Measurements from ENCODE around the gene ATP5IF1.

ATP5IF1 gene

DNA sequence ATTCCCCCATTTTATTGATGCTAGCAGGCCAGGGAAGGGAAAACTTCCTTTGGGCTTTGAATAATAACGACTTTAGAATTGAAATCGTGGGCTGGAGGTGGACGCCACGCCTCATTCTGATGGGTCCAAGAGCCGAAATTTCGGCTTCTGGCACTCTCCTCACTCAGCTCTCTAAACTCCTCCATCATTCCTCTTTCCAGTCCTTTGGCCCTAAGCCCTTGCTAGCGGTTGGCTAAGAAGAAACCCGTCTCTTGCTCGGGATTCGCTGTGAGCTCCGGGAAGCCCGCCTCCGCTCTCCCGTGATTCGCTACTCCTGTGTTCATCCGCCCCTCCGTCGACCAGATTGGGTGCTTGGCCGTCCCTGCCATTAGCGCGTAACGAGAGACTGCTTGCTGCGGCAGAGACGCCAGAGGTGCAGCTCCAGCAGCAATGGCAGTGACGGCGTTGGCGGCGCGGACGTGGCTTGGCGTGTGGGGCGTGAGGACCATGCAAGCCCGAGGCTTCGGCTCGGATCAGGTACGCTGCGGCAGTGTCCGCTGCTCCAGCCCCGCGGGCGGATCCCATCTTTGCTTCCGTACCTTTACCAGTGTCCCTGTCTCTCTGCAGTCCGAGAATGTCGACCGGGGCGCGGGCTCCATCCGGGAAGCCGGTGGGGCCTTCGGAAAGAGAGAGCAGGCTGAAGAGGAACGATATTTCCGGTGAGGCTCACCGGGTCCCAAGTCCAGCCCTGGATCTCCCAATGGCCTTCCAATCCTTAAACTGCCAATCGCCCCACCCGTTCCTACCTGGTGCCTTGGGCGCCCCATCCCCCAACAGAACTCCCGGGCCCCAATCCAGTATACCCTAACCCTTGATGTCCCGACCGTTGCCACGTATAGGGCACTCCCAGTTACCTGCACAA is at the start of gene ATP5IF1:
TSS of gene ATP5IF1 (plus strand) at position 370 of the 901 bp plus-strand sequence. CDS start at position 430, 60 bp downstream.
- peak; percentile 87 for DNase-seq (ENCODE audit: low read depth)

DNA sequence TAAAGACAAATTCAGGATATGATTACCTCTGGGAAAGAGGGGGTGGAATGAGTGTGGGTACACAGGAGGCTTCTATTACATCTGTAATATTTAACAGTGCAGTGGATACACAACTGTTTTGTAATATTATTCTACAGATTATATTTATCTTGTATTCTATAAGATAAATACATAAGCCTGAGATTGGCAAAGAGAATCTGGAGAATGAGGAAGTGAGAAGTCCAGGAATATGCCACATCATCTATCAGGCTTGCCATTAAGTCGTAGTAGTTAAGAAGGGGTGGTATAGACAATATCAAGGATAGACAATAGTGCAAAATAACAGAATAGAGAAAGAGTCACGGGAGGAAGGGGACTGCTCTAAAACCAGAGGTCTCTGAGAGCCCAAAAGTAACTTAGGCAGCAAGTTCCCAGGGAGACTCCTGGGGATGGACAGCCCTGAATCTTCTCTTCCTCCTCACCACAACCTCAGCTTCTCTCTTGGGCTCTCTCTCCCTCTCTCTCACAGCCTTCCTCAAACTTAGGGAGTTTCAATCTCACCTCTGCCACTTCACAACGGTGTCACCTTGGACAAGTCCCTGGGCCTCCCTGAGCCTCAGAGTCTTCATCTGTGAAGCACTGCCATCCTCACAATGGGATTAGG is 45.5 kb upstream of the ATP5IF1 start:
- no peak for DNase-seq (ENCODE audit: low read depth)

- no peak for DNase-seq (ENCODE audit: low read depth)
These were observed 44.8 kb upstream of the ATP5IF1 start for GRCh38 chr1:28190996-28191645.

DNA sequence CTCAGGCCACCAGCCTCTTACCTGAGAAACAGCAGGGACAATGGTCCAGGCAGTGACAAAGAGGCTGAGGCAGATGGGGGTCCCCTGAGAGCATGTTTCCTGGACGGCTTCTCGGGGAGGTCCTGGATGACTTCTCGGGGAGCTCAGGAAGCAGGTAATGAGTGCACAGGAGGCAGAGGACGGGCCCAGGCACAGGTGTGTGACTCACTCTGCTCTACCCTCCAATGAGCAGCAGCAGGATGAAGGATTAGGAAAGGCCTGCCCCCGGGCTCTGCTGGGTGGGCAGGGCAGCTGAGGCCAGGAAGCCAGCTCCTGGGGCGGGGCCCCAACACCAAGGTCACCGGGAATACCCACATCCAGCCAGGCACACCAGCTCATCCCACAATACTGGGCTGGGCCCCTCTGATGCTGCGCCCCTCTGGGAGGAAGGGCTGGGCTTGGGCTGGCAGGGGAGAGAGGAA is 42.2 kb upstream of the ATP5IF1 start:
- no peak for DNase-seq (ENCODE audit: low read depth)

DNA sequence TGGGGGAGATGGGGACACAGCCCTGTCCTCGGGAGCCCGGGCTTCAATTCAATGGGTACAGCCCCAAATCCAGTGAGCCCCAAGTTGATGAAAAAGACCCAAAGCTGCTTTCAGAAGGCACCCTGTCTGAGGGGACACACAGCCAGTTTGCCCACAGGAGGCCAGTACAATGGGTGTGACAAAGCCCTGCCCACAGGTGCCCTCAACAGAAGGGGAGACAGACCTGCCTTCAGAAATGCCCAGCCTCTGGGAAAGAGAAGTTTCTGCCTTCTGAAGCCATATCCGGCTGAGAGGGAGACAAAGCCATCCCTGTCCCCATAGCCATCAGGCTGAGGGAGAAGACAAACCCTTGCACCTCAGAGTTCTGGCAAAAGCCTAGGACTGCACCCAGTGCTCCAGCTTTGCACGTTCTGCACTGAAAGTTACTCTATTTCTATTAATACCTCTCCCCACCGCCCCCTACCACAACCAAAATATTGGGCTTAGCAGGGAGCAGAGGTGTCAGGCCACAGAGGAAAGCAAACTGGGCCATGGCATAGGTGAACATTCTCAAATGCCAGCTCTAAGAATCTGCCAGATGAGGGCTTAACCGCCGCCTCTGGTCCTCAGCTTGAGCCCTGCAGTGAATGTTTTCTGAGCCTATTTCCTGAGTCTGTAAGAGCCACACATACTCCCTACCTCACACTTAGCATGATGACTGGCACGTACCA is 41.4 kb upstream of the ATP5IF1 start:
- no peak for DNase-seq (ENCODE audit: low read depth)

DNA sequence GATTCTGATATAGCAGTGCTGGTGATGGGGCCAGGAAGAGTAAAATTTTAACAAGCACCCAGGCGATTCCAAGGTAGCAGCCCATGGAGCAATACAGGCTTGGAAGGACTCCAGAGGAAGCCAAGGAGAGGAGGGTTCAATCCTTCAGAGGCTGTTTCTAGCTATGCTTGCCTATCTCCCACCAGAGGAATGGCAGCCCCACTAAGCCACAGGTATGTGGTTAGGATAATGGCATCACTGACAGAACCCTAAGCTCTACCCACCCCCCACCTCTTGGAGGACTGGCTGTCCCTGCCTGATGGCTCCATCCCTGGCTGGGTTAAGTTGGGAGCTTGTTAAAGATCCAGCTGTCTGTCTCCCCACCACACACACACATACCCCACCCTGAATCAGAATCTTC is 40.1 kb upstream of the ATP5IF1 start:
- no peak for DNase-seq (ENCODE audit: low read depth)

DNA sequence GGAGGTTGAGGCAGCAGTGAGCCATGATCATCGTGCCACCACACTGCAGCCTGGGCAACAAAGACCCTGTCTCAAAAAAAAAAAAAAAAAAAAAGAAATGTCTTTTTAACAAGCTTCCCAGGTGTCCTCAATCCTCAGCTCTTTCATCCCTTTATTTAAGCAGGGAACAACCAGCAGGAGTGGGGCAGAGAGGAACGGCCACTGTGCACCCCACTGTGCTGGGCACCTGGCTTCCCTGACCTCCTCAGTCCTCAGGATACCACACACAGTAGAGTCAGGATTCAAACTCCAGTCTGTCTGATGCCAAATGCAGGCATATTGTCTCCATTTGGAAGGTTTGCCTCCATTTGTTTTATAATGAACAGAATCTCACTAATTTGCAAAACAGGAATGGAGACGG is 39.6 kb upstream of the ATP5IF1 start:
- no peak for DNase-seq (ENCODE audit: low read depth)

GRCh38 chr1:28197682-28198415 is 38.1 kb upstream of the ATP5IF1 start:
- DNase-seq (ENCODE audit: low read depth) = no peak

DNA sequence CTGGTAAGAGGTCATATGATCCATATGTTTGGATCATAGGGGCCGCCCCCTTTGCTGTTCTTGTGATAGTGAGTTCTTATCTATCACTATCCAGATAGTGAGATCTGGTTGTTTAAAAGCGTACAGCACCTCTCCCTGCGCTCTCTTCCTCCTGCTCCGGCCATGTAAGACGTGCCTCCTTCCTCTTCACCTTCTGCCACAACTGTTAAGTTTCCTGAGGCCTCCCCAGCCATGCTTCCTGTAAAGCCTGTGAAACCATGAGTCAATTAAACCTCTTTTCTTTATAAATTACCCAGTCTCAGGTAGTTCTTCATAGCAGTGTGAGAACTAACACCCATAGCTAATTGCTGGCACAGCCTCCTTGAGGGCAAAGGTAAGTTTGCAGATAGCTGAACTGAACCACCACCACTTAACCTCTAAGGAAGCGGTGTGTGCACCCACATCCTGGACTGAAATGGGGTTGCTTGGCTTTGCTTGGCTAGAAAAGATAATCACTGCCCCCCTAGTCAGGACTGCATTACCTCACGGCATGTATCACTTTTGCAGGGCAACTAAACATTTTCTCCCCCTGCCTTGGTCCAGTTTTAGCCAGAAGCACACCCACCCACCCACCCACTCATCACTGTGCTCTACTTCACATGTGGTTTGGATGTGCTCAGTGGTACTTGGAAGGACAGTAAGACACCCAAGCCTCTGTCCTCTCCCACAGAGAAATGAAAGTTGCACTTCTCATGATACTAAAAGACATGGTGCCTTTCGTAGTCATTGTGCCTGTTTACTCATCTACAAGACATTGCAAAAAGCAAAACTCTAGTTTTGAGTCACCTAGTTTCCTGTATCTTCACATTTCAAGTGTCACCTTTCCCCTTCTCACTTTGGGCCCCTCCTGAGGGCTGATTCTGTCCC is 36.3 kb upstream of the ATP5IF1 start:
- peak; percentile 17 for DNase-seq (ENCODE audit: low read depth)

- DNase-seq (ENCODE audit: low read depth) = no peak
These were observed 35.6 kb upstream of the ATP5IF1 start for GRCh38 chr1:28200234-28200873.

GRCh38 chr1:28205243-28205642 is 30.7 kb upstream of the ATP5IF1 start:
- DNase-seq (ENCODE audit: low read depth) = no peak

DNA sequence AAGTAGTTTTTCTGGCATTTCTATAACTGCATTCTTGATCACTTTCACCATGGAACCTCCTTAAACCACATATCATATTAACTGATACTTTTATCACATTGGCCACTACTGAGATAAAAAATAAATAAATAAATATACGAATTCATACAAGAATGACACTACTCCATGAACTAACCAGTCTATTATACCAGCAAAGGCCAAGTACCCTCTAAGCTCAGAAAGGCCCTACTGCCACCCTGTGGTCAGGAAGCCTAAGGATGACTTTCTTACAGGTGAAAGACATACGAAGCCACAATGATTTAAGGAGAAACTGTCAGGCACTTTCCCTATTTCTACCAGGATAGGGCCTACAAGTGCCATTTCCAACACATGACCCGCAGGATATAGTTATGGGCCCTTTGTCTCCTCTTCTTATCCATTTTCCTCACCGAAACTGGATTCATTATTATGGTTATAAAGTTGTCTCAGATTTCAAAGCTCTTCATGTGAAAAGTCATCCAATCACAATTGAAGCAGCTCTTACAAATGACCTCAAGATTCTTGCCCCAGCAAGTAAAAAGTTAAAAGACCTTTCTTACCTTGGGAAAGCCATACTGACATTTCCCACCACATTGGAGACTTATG is 27.0 kb upstream of the ATP5IF1 start:
- DNase-seq (ENCODE audit: low read depth) = no peak

GRCh38 chr1:28209700-28210099 is 26.2 kb upstream of the ATP5IF1 start:
- no peak for DNase-seq (ENCODE audit: low read depth)

GRCh38 chr1:28213315-28213714 is 22.6 kb upstream of the ATP5IF1 start:
- no peak for DNase-seq (ENCODE audit: low read depth)

GRCh38 chr1:28229089-28229488 is 6.8 kb upstream of the ATP5IF1 start:
- DNase-seq (ENCODE audit: low read depth) = no peak

DNA sequence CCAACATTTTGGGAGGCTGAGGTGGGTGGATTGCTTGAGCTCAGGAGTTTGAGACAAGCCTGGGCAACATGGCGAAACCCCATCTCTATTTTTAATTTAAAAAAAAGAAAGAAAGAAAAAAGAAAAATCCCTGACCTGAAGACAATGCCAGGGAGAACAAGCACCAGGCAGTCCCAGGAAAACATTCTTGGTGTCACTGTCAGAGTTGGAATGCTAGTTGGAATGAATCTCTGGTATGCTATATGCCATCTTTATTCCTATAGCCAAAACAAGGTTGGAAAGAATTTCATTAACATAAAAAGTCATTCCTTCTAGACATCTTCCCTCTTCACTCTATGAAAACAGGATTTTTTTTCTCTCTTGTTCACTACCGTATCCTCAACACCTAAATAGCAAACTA is 5.9 kb upstream of the ATP5IF1 start:
- DNase-seq (ENCODE audit: low read depth) = no peak

DNA sequence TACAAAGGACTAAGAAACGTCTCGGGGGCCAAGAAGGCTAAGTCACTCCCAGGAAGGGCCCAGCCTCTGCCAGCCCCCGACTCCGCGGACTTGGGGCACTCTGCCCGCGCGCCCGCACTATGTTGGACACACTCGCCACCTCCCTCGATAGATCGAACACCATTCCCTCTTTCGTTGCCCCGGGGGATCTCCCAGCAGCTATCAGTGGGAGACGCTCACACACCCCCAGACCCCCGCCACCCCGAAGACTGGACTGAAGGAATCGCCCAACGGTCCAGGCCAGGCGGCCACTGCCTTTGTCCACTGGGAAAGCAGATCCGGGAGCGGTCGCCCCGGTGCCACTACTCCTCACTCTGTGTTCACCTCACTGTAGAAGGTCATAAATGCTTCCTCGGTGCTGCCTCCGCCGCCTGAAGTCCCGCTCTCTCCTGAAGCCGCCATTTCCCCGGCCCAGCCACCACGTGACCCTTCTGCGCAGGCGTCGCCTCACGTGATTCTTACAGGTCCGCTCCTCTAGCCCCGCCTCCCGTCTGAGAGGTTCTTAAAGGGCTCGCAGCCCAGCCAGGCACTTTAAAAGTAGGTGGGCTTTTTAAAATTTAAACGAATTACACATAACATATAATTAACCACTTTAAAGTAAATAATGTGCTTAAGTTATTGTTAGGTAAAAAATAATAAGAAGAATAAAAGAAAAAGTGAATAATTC is 3.2 kb upstream of the ATP5IF1 start, which contains the start of gene DNAJC8:
TSS of gene DNAJC8 (minus strand) at position 472 of the 706 bp plus-strand sequence. CDS start at position 441, 31 bp downstream.
- peak; percentile 98 for DNase-seq (ENCODE audit: low read depth)

- DNase-seq (ENCODE audit: low read depth) = no peak
These were observed 2.7 kb upstream of the ATP5IF1 start for GRCh38 chr1:28233264-28233606.
